Uterine smooth muscle cell (primary cell): Measurements from ENCODE around the gene ZNF292. TPM values are rescaled to one million over a fixed set of nuclear protein-coding genes. Genes with fewer than 3 reads are reported as not detected.

Experiments
- total RNA-seq: library from RNA; depleted of rRNA; stranded (reverse); fragments of >200 nt; gene quantifications from 2 replicates; pipeline ENCODE4 v1.2.3, GENCODE V29; 2014

The ZNF292 gene
- 31.3 and 37.9 TPM in 2 replicates for total RNA-seq

GRCh38 chr6:87154993-87155841 lies at the start of gene ZNF292:
ZNF292 (plus strand) TSS chr6:87155565; CDS start chr6:87155592, 27 bp downstream.

Other genes with a start within 250 kb of the ZNF292 start
- under 0.01 and 0.12 TPM in 2 replicates for gene HTR1E, start 218.0 kb upstream of the ZNF292 start, total RNA-seq
- 0.77 TPM in 1 of 2 replicates, not detected in the other for gene CGA, start 60.5 kb upstream of the ZNF292 start, total RNA-seq
- 6.4 and 7.2 TPM in 2 replicates for gene SMIM8, start 167.0 kb downstream of the ZNF292 start, total RNA-seq
- not detected in 2 replicates for gene GJB7, start 173.7 kb downstream of the ZNF292 start, total RNA-seq
- gene C6orf163, start 189.2 kb downstream of the ZNF292 start, total RNA-seq: 1.00 and 2.1 TPM in 2 replicates